GM12874 (cell line): ENCODE data around the gene UBA3.

Experiments used
- CTCF ChIP-seq: IDR thresholded peaks from 2 replicates; pipeline ENCODE4 v1.5.1; 2011; ENCODE audit warnings: low read depth, mild to moderate bottlenecking, control low read depth, low read length, moderate library complexity; ENCODE audit not compliant: insufficient read depth

Gene UBA3

GRCh38 chr3:69091389-69092029 is 11.3 kb upstream of the UBA3 start:
- TF ChIP-seq CTCF: no peak

- TF ChIP-seq CTCF: no peak
These were observed 9.9 kb upstream of the UBA3 start for GRCh38 chr3:69090021-69090420.

- TF ChIP-seq CTCF: no peak
These were observed 7.9 kb upstream of the UBA3 start for GRCh38 chr3:69088063-69088462.

- no peak for TF ChIP-seq CTCF
These were observed 7.0 kb upstream of the UBA3 start for GRCh38 chr3:69087030-69087791.

GRCh38 chr3:69085833-69086722 is 5.9 kb upstream of the UBA3 start:
- no peak for TF ChIP-seq CTCF

- TF ChIP-seq CTCF: no peak
These were observed 5.1 kb upstream of the UBA3 start for GRCh38 chr3:69085168-69085832.
